H1 (cell line): ENCODE results near the gene BNC2. TPM values are rescaled to one million over a fixed set of nuclear protein-coding genes. Genes with fewer than 3 reads are reported as not detected.

Experiments
- BCL11A ChIP-seq, 2 experiments: IDR thresholded peaks; one replicate each; pipeline ENCODE4 v1.6.1; 2011; ENCODE audit warnings: low read depth in 2 of 2, low read length in 2 of 2, mild to moderate bottlenecking in 2 of 2
- CHD1 ChIP-seq: IDR thresholded peaks from 2 replicates; pipeline ENCODE4 v1.6.1; 2012; ENCODE audit warnings: low read depth, low read length, improper control_type of control experiment
- EP300 ChIP-seq, 2 experiments: IDR thresholded peaks; 1 replicate in 1 of 2; 2 replicates in 1 of 2; pipeline ENCODE4 v1.6.1; 2011 to 2012; ENCODE audit warnings: low read depth in 2 of 2, low read length in 2 of 2, mild to moderate bottlenecking in 2 of 2, borderline replicate concordance in 1 of 2, inconsistent platforms in 1 of 2, moderate library complexity in 1 of 2
- POLR2A ChIP-seq, 2 experiments: IDR thresholded peaks; 1 replicate in 1 of 2; 2 replicates in 1 of 2; pipeline ENCODE4 v1.6.1; 2011; ENCODE audit warnings: low read depth in 2 of 2, low read length in 2 of 2, mild to moderate bottlenecking in 2 of 2; ENCODE audit errors: control extremely low read depth in 1 of 2
- POU5F1 ChIP-seq: IDR thresholded peaks from 2 replicates; pipeline ENCODE4 v1.6.1; 2011; ENCODE audit warnings: low read depth, mild to moderate bottlenecking, low read length, moderate library complexity
- RAD21 ChIP-seq, 2 experiments: IDR thresholded peaks in 1 of 2; conservative IDR thresholded peaks in 1 of 2; 2 replicates each; pipeline ENCODE4 v1.6.1; 2011; ENCODE audit warnings: low read depth in 2 of 2, low read length in 2 of 2, improper control_type of control experiment in 1 of 2, inconsistent platforms in 1 of 2, mild to moderate bottlenecking in 1 of 2, moderate library complexity in 1 of 2
- SP1 ChIP-seq: IDR thresholded peaks from 2 replicates; pipeline ENCODE4 v1.6.1; 2011; ENCODE audit warnings: low read depth, low read length
- polyA plus RNA-seq, 7 experiments: library from polyadenylated mRNA; depleted of rRNA in 3 of 7; stranded (reverse) in 5 of 7; unstranded in 2 of 7; fragments of >200 nt in 5 of 7; fragments of 200-250 nt in 2 of 7; gene quantifications; 1 replicate in 5 of 7; 2 replicates in 1 of 7; 4 replicates in 1 of 7; pipeline versions ENCODE4 v1.2.1 to v1.2.3, GENCODE V29; 2011 to 2013; ENCODE audit warnings: missing spikeins in 2 of 7, mixed read lengths in 2 of 7
- total RNA-seq: library from RNA; stranded (reverse); fragmentation: NEBNext Ultra II Directional; extraction: Animal tissue kit (Norgen Biotek cat#: 25700); gene quantifications from 2 replicates; pipeline ENCODE4 v1.2.1, GENCODE V29; 2021
- TF ChIP-seq, protein P1 (sequence below): fragments of 300-600 bp; sonication (generic); IDR thresholded peaks from 2 replicates; pipeline ENCODE4 v1.7.1; 2012; ENCODE audit warnings: low read length, moderate library complexity, mild to moderate bottlenecking, inconsistent platforms; ENCODE audit not compliant: insufficient replicate concordance
- TF ChIP-seq, protein P2 (sequence below): IDR thresholded peaks from 2 replicates; pipeline ENCODE4 v1.6.1; 2011; ENCODE audit warnings: low read length, improper control_type of control experiment
- TF ChIP-seq, protein P3 (sequence below): IDR thresholded peaks from 2 replicates; pipeline ENCODE4 v1.6.1; 2012; ENCODE audit warnings: inconsistent platforms

BNC2 gene
- total and polyA plus RNA-seq, 2 of the 8 experiments (the other 6 are each of a cell fraction or from before 2014, with no cell fraction given): 16.0 to 26.8 TPM

DNA sequence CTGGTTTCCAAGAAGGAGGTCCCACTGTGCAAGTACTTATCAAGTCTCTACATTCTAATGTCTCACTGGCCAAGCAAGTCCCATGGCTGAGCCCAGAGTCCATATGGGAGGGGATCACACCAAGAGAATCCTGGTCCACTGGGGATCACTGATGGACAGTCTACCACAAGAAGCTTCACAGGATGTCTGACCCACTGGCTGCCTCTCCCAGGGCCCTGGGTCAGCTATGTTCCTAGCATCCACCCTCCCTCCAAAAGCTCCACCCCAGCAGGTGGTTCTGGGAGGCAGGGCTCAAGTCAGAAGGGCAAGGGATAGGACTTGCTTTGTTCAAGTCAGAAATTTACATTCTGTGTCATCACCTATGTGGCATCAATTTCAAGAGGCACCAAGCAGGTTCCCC, 508.5 kb downstream of the BNC2 start (continued):
- TF ChIP-seq, protein P1, sequence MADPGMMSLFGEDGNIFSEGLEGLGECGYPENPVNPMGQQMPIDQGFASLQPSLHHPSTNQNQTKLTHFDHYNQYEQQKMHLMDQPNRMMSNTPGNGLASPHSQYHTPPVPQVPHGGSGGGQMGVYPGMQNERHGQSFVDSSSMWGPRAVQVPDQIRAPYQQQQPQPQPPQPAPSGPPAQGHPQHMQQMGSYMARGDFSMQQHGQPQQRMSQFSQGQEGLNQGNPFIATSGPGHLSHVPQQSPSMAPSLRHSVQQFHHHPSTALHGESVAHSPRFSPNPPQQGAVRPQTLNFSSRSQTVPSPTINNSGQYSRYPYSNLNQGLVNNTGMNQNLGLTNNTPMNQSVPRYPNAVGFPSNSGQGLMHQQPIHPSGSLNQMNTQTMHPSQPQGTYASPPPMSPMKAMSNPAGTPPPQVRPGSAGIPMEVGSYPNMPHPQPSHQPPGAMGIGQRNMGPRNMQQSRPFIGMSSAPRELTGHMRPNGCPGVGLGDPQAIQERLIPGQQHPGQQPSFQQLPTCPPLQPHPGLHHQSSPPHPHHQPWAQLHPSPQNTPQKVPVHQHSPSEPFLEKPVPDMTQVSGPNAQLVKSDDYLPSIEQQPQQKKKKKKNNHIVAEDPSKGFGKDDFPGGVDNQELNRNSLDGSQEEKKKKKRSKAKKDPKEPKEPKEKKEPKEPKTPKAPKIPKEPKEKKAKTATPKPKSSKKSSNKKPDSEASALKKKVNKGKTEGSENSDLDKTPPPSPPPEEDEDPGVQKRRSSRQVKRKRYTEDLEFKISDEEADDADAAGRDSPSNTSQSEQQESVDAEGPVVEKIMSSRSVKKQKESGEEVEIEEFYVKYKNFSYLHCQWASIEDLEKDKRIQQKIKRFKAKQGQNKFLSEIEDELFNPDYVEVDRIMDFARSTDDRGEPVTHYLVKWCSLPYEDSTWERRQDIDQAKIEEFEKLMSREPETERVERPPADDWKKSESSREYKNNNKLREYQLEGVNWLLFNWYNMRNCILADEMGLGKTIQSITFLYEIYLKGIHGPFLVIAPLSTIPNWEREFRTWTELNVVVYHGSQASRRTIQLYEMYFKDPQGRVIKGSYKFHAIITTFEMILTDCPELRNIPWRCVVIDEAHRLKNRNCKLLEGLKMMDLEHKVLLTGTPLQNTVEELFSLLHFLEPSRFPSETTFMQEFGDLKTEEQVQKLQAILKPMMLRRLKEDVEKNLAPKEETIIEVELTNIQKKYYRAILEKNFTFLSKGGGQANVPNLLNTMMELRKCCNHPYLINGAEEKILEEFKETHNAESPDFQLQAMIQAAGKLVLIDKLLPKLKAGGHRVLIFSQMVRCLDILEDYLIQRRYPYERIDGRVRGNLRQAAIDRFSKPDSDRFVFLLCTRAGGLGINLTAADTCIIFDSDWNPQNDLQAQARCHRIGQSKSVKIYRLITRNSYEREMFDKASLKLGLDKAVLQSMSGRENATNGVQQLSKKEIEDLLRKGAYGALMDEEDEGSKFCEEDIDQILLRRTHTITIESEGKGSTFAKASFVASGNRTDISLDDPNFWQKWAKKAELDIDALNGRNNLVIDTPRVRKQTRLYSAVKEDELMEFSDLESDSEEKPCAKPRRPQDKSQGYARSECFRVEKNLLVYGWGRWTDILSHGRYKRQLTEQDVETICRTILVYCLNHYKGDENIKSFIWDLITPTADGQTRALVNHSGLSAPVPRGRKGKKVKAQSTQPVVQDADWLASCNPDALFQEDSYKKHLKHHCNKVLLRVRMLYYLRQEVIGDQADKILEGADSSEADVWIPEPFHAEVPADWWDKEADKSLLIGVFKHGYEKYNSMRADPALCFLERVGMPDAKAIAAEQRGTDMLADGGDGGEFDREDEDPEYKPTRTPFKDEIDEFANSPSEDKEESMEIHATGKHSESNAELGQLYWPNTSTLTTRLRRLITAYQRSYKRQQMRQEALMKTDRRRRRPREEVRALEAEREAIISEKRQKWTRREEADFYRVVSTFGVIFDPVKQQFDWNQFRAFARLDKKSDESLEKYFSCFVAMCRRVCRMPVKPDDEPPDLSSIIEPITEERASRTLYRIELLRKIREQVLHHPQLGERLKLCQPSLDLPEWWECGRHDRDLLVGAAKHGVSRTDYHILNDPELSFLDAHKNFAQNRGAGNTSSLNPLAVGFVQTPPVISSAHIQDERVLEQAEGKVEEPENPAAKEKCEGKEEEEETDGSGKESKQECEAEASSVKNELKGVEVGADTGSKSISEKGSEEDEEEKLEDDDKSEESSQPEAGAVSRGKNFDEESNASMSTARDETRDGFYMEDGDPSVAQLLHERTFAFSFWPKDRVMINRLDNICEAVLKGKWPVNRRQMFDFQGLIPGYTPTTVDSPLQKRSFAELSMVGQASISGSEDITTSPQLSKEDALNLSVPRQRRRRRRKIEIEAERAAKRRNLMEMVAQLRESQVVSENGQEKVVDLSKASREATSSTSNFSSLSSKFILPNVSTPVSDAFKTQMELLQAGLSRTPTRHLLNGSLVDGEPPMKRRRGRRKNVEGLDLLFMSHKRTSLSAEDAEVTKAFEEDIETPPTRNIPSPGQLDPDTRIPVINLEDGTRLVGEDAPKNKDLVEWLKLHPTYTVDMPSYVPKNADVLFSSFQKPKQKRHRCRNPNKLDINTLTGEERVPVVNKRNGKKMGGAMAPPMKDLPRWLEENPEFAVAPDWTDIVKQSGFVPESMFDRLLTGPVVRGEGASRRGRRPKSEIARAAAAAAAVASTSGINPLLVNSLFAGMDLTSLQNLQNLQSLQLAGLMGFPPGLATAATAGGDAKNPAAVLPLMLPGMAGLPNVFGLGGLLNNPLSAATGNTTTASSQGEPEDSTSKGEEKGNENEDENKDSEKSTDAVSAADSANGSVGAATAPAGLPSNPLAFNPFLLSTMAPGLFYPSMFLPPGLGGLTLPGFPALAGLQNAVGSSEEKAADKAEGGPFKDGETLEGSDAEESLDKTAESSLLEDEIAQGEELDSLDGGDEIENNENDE: no peak
- no peak for TF ChIP-seq RAD21 (IDR thresholded peaks at IDR 0.05 in 1 of 2, conservative IDR thresholded peaks at IDR 0.05 in 1 of 2; ENCODE audit: low read depth in 2 of 2, low read length in 2 of 2)
- TF ChIP-seq, protein P2, sequence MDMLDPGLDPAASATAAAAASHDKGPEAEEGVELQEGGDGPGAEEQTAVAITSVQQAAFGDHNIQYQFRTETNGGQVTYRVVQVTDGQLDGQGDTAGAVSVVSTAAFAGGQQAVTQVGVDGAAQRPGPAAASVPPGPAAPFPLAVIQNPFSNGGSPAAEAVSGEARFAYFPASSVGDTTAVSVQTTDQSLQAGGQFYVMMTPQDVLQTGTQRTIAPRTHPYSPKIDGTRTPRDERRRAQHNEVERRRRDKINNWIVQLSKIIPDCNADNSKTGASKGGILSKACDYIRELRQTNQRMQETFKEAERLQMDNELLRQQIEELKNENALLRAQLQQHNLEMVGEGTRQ: no peak
- TF ChIP-seq BCL11A (IDR thresholded peaks at IDR 0.05; ENCODE audit: low read depth in 2 of 2, low read length in 2 of 2): no peak
- TF ChIP-seq, protein P3, sequence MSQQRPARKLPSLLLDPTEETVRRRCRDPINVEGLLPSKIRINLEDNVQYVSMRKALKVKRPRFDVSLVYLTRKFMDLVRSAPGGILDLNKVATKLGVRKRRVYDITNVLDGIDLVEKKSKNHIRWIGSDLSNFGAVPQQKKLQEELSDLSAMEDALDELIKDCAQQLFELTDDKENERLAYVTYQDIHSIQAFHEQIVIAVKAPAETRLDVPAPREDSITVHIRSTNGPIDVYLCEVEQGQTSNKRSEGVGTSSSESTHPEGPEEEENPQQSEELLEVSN: no peak
- no peak for TF ChIP-seq SP1
- no peak for TF ChIP-seq CHD1
- no peak for TF ChIP-seq POU5F1
- no peak for TF ChIP-seq POLR2A (IDR thresholded peaks at IDR 0.05; ENCODE audit: control extremely low read depth in 1 of 2, low read depth in 2 of 2, low read length in 2 of 2)
- TF ChIP-seq EP300 (IDR thresholded peaks at IDR 0.05; ENCODE audit: borderline replicate concordance in 1 of 2, low read depth in 2 of 2, low read length in 2 of 2): no peak
